HG03064 (cell line): ENCODE measurements around the gene GNPTG.

ENCODE experiments used
- ATAC-seq: cut with Tn5 transposase; IDR thresholded peaks from one replicate; pipeline ENCODE4 v1.9.1; 2021; ENCODE audit warnings: low read depth; ENCODE audit not compliant: unreplicated experiment

The GNPTG gene

GRCh38 chr16:1387331-1387730 lies 35.6 kb downstream of the GNPTG start:
- no peak for ATAC-seq

- no peak for ATAC-seq
These were observed 38.0 kb downstream of the GNPTG start for GRCh38 chr16:1389762-1390161.

- no peak for ATAC-seq
These were observed 38.6 kb downstream of the GNPTG start for GRCh38 chr16:1390239-1390779.

- no peak for ATAC-seq
These were observed 41.1 kb downstream of the GNPTG start for GRCh38 chr16:1392826-1393225.

GRCh38 chr16:1393613-1394176 lies 42.0 kb downstream of the GNPTG start:
- ATAC-seq = no peak

GRCh38 chr16:1394367-1394951 lies 42.7 kb downstream of the GNPTG start:
- ATAC-seq = no peak

- ATAC-seq = no peak
These were observed 43.8 kb downstream of the GNPTG start for GRCh38 chr16:1395444-1396031.

- no peak for ATAC-seq
These were observed 46.0 kb downstream of the GNPTG start for GRCh38 chr16:1397779-1398178.

GRCh38 chr16:1398351-1398750 lies 46.6 kb downstream of the GNPTG start:
- no peak for ATAC-seq

GRCh38 chr16:1398826-1399581 lies 47.3 kb downstream of the GNPTG start:
- no peak for ATAC-seq

GRCh38 chr16:1401061-1401757 lies 49.5 kb downstream of the GNPTG start:
- ATAC-seq = no peak

GRCh38 chr16:1401758-1402154 lies 50.0 kb downstream of the GNPTG start:
- no peak for ATAC-seq

- no peak for ATAC-seq
These were observed 51.3 kb downstream of the GNPTG start for GRCh38 chr16:1403036-1403435.

GRCh38 chr16:1403733-1404132 lies 52.0 kb downstream of the GNPTG start:
- no peak for ATAC-seq

- ATAC-seq = peak; percentile 19
These were observed 56.0 kb downstream of the GNPTG start for GRCh38 chr16:1407753-1408152.

GRCh38 chr16:1408171-1408837 lies 56.6 kb downstream of the GNPTG start:
- ATAC-seq = peak; percentile 67

GRCh38 chr16:1412847-1413246 lies 61.1 kb downstream of the GNPTG start:
- no peak for ATAC-seq
